HL-60 (cell line): ENCODE measurements around the gene ERMP1.
"Not testable (repeated sequence)": the region's sequence is repeated elsewhere in the genome, so short reads cannot be mapped to it uniquely, and the experiment has no call there.

Experiments used
- DNase-seq, 2 experiments: peaks; one replicate each; pipeline ENCODE4 v3.0.0-alpha.2; 2010 to 2020; ENCODE audit warnings: low read depth in 1 of 2, low spot score in 1 of 2
- H3K27ac ChIP-seq: fragments of 250-450 bp; sonication (Bioruptor Pico); replicated peaks from 2 replicates; pipeline ENCODE4 v1.5.1; 2020; ENCODE audit warnings: mild to moderate bottlenecking, moderate library complexity
- H3K27me3 ChIP-seq: fragments of 250-450 bp; sonication (Bioruptor Pico); 2 replicates; pipeline ENCODE4 v1.5.1; 2021; ENCODE audit warnings: mild to moderate bottlenecking, moderate library complexity; ENCODE audit not compliant: insufficient read depth, poor library complexity, severe bottlenecking
- H3K4me3 ChIP-seq: replicated peaks from 2 replicates; pipeline ENCODE4 v1.5.1; 2011; ENCODE audit warnings: mild to moderate bottlenecking, control low read depth, low read length; ENCODE audit not compliant: insufficient read depth
- GABPA ChIP-seq: IDR thresholded peaks from 2 replicates; pipeline ENCODE4 v1.6.1; 2012; ENCODE audit warnings: low read depth
- POLR2AphosphoS5 ChIP-seq: IDR thresholded peaks from 2 replicates; pipeline ENCODE4 v1.6.1; 2012; ENCODE audit warnings: low read depth
- SPI1 ChIP-seq: IDR thresholded peaks from 2 replicates; pipeline ENCODE4 v1.6.1; 2012; ENCODE audit warnings: low read depth, mild to moderate bottlenecking, borderline replicate concordance
- TF ChIP-seq, protein P1 (sequence below): IDR thresholded peaks from 2 replicates; pipeline ENCODE4 v1.6.1; 2012; ENCODE audit warnings: low read depth; ENCODE audit not compliant: insufficient replicate concordance
- TF ChIP-seq, protein P2 (sequence below): IDR thresholded peaks from one replicate; pipeline ENCODE4 v1.5.1; 2011; ENCODE audit warnings: low read length, control low read depth, inconsistent platforms; ENCODE audit not compliant: insufficient read depth

ERMP1 gene

GRCh38 chr9:5784526-5785315 lies 48.2 kb downstream of the ERMP1 start:
- no peaks in the 10 kb centered on the region for H3K27me3 ChIP-seq
- no peak for DNase-seq
- H3K4me3 ChIP-seq, result no peak overlapping the region
- TF ChIP-seq, protein P1, sequence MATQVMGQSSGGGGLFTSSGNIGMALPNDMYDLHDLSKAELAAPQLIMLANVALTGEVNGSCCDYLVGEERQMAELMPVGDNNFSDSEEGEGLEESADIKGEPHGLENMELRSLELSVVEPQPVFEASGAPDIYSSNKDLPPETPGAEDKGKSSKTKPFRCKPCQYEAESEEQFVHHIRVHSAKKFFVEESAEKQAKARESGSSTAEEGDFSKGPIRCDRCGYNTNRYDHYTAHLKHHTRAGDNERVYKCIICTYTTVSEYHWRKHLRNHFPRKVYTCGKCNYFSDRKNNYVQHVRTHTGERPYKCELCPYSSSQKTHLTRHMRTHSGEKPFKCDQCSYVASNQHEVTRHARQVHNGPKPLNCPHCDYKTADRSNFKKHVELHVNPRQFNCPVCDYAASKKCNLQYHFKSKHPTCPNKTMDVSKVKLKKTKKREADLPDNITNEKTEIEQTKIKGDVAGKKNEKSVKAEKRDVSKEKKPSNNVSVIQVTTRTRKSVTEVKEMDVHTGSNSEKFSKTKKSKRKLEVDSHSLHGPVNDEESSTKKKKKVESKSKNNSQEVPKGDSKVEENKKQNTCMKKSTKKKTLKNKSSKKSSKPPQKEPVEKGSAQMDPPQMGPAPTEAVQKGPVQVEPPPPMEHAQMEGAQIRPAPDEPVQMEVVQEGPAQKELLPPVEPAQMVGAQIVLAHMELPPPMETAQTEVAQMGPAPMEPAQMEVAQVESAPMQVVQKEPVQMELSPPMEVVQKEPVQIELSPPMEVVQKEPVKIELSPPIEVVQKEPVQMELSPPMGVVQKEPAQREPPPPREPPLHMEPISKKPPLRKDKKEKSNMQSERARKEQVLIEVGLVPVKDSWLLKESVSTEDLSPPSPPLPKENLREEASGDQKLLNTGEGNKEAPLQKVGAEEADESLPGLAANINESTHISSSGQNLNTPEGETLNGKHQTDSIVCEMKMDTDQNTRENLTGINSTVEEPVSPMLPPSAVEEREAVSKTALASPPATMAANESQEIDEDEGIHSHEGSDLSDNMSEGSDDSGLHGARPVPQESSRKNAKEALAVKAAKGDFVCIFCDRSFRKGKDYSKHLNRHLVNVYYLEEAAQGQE, result no peak
- TF ChIP-seq SPI1, result no peak
- no peak for TF ChIP-seq POLR2AphosphoS5
- TF ChIP-seq, protein P2, sequence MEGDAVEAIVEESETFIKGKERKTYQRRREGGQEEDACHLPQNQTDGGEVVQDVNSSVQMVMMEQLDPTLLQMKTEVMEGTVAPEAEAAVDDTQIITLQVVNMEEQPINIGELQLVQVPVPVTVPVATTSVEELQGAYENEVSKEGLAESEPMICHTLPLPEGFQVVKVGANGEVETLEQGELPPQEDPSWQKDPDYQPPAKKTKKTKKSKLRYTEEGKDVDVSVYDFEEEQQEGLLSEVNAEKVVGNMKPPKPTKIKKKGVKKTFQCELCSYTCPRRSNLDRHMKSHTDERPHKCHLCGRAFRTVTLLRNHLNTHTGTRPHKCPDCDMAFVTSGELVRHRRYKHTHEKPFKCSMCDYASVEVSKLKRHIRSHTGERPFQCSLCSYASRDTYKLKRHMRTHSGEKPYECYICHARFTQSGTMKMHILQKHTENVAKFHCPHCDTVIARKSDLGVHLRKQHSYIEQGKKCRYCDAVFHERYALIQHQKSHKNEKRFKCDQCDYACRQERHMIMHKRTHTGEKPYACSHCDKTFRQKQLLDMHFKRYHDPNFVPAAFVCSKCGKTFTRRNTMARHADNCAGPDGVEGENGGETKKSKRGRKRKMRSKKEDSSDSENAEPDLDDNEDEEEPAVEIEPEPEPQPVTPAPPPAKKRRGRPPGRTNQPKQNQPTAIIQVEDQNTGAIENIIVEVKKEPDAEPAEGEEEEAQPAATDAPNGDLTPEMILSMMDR, result no peak
- TF ChIP-seq GABPA, result no peak
- no peak overlapping the region for H3K27ac ChIP-seq

DNA sequence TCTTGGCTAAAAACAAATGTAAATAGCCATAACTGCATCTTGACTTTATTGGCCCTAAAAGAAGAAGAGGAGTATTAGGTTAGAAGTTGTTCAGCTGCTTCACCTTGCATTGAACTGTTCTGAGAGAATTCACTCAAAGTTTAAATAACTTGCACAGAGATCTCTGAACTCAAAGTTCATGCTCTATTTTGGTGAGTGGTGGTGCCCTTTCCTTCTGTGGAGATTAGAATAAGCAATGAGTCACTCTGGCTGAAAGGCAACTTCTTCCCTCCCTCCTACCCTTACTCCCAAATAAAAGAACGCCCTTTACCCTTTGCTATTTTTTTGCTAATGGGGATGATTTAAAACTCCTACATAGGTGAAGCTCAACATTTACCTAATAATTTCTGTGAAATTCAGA lies 48.9 kb downstream of the ERMP1 start:
- TF ChIP-seq, protein P2, result no peak
- TF ChIP-seq GABPA (no peak), POLR2AphosphoS5 (no peak), SPI1 (no peak)
- TF ChIP-seq, protein P1, result no peak
- Histone ChIP-seq H3K27me3 (no peaks in the 10 kb centered on the region), H3K4me3 (no peak overlapping the region), H3K27ac (no peak overlapping the region)
- no peak for DNase-seq

GRCh38 chr9:5783420-5783819 lies 49.5 kb downstream of the ERMP1 start:
- not testable (repeated sequence) for H3K4me3 ChIP-seq, DNase-seq, H3K27me3 ChIP-seq, H3K27ac ChIP-seq

DNA sequence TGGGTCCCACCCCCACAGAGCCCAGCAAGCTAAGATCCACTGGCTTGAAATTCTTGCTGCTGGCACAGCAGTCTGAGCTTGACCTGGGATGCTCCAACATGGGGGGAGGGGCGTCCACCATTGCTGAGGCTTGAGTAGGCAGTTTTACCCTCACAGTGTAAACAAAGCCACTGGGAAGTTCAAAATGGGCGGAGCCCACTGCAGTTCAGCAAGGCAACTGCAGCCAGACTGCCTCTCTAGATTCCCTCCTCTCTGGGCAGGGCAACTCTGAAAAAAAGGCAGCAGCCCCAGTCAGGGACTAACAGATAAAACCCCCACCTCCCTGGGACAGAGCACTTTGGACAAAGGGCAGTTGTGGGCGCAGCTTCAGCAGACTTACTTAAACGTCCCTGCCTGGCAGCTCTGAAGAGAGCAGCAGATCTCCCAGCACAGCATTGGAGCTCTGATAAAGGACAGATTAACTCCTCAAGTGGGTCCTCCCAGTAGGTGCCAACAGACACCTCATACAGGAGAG lies 53.2 kb downstream of the ERMP1 start:
- H3K27me3 ChIP-seq, H3K4me3 ChIP-seq, H3K27ac ChIP-seq, DNase-seq: not testable (repeated sequence)

DNA sequence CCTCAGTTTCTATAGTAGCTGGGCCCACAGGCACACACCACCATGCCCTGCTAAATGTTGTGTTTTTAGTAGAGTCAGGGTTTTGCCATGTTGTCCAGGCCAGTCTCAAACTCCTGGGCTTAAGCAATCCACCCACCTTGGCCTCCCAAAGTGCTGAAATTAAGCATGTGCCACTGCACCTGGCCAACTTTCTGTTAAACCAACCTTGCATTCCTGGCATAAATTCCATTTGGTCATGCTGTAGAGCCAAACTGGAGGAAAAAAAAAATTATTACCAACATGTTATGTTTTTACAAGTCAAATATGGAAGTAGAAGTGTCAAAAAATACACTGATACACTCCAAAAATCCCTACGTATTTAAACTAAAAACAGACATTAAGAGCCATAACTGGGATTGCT lies 54.1 kb downstream of the ERMP1 start:
- H3K27ac ChIP-seq, result no peak overlapping the region

More for the DNA sequence above, 54.1 kb downstream of the ERMP1 start:
- DNase-seq, result no peak
- H3K27me3 ChIP-seq, result no peaks in the 10 kb centered on the region
- no peak for TF ChIP-seq SPI1
- TF ChIP-seq, protein P2, result no peak
- no peak for TF ChIP-seq GABPA
- TF ChIP-seq POLR2AphosphoS5, result no peak
- TF ChIP-seq, protein P1, result no peak
- no peak overlapping the region for H3K4me3 ChIP-seq
